Fibroblast of the aortic adventitia (primary cell): ENCODE measurements around the gene TRIM9. TPM values are rescaled to one million over a fixed set of nuclear protein-coding genes. Genes with fewer than 3 reads are reported as not detected.

Experiments used
- DNase-seq: peaks from one replicate; pipeline ENCODE4 v3.0.0-alpha.2; 2010; ENCODE audit warnings: low read depth
- H3K4me3 ChIP-seq: 2 replicates; pipeline ENCODE4 v1.5.1; 2011; ENCODE audit warnings: low read depth, mild to moderate bottlenecking, control low read depth, low read length, moderate library complexity
- CTCF ChIP-seq: IDR thresholded peaks from 2 replicates; pipeline ENCODE4 v1.5.1; 2011; ENCODE audit warnings: mild to moderate bottlenecking, low read length, control low read depth, inconsistent platforms; ENCODE audit not compliant: insufficient read depth
- total RNA-seq: library from RNA; depleted of rRNA; stranded (reverse); fragments of >200 nt; gene quantifications from 2 replicates; pipeline ENCODE4 v1.2.3, GENCODE V29; 2012; ENCODE audit warnings: low replicate concordance

TRIM9 gene
- total RNA-seq, 1 donor = 1.6 TPM

- no peak for TF ChIP-seq CTCF
- no peak overlapping the region for H3K4me3 ChIP-seq
- DNase-seq = no peak
These were observed 141.4 kb downstream of the TRIM9 start for GRCh38 chr14:50953502-50953901.

GRCh38 chr14:50951032-50951431, 143.9 kb downstream of the TRIM9 start:
- TF ChIP-seq CTCF = no peak
- no peak for DNase-seq

GRCh38 chr14:50948205-50948604, 146.7 kb downstream of the TRIM9 start:
- TF ChIP-seq CTCF = no peak
- no peak for DNase-seq
- no peak overlapping the region for H3K4me3 ChIP-seq

More at GRCh38 chr14:50951032-50951431, 143.9 kb downstream of the TRIM9 start:
- H3K4me3 ChIP-seq = no peak overlapping the region

- peak; percentile 12 for DNase-seq
- TF ChIP-seq CTCF = no peak
- H3K4me3 ChIP-seq = no peak overlapping the region
These were observed 147.5 kb downstream of the TRIM9 start for GRCh38 chr14:50947446-50947845.

- H3K4me3 ChIP-seq = no peak overlapping the region
- no peak for TF ChIP-seq CTCF
- DNase-seq = no peak
These were observed 148.5 kb downstream of the TRIM9 start for GRCh38 chr14:50946234-50946935.

GRCh38 chr14:50944647-50945413, 150.1 kb downstream of the TRIM9 start:
- peak; percentile 51 for DNase-seq
- no peak for TF ChIP-seq CTCF
- peak overlapping the region; percentile 91 for H3K4me3 ChIP-seq
